GM21528 (cell line): ENCODE data around the gene LENG8.
A peak's percentile ranks its signal among the peaks of the same experiment; 100 is the strongest.

Source experiments
- ATAC-seq: cut with Tn5 transposase; IDR thresholded peaks from one replicate; pipeline ENCODE4 v1.9.1; 2021; ENCODE audit warnings: mild to moderate bottlenecking, moderate library complexity; ENCODE audit not compliant: unreplicated experiment, low FRiP score

LENG8 gene

DNA sequence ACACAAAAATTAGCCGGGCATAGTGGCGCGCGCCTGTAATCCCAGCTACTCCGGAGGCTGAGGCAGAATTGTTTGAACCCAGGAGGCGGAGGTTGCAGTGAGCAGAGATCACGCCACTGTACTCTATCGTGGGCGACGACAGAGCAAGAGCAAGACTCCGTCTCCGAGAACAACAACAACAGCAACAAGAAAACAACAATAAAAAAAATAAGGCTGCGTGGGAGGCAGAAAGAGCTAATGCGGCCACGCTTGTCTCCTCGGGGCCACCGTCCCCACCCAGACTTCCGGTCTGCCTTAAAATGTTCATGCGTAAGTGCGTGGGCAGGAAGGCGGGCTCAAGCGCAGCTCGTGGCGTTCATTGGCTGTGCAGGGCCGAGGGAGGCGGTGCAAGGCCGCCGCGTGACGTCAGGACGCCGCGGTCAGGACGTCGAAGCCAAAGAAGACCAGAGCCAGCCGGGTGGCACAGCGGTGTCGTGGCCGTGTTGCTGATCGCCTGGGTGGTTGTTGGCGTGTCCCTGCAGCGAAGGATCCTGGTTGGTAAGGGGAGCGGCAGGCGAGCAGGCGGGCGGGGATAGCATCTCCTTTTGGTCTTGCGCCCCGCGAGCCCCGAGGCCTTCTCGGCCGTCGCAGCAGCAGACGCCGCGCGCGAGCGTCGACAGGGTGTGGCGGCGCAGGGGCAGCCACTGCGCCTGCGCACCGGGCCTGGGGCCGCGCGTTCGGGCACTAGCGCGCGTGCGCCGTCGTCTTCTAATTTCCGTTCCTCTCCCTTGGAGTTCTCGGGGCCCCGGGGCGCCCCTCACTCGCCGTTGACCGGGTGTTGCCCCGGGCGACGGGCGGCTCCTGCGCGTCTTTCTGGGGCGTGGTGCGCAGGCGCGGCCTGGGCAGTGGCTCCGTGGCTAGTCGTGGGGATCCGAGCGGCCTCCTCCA, at the start of gene LENG8:
Gene LENG8, plus strand, starts transcription at position 426 of the 927 bp plus-strand sequence. CDS start 2,146 bp downstream, outside the sequence.
- ATAC-seq, result peak; percentile 85

DNA sequence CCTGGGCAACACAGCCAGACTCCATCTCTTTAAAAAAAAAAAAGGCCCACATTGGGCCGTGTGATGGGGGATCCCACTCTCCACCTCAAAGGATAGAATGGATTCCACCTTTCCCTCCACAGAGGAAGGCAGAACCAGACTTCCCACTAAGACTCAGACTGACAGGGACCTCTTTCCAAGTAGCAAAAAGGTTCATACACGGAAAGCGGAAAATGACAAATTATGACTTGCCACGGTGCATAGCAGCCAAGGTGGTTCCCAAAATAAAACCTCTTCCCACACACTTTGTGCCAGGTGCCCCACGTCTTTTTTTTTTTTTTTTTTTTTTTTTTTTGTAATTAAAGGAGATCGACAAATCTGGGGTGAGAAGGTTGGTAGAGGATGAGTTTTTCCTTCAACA, 48.1 kb upstream of the LENG8 start:
- no peak for ATAC-seq

DNA sequence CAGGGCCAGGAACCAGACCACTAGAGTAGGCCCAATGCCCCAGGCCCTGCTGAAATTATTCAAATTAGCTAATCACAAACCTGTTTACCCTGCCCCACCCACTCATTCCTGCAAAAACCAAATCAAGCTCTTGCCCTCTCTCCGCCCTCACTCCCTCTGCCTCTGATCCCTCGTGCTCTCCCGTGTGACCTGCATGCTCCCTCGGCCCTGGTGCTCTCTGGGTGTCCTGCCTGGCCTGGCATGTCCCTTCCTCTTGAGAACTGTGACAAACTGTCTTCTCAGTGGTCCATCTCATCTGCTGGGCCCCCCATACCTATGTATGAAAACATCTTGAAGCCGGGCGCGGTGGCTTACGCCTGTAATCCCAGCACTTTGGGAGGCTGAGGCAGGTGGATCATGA, 45.9 kb upstream of the LENG8 start:
- no peak for ATAC-seq

DNA sequence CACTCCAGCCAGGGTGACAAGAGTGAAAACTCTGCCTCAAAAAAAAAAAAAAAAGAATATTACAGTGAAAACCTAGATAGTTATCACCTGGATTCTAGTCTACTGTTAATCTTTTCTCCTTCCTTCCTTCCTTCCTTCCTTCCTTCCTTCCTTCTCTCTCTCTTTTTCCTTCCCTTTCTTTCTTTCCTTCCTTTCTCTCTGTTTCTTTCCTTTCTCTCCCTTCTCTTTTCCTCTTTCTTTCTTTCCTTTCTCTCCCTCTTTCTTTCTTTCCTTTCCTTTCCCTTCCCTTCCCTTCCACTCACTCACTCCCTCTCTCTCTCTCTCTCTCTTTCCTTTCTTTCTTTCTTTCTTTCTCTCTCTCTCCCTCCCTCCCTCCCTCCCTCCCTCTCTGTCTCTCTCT, 43.4 kb upstream of the LENG8 start:
- no peak for ATAC-seq

DNA sequence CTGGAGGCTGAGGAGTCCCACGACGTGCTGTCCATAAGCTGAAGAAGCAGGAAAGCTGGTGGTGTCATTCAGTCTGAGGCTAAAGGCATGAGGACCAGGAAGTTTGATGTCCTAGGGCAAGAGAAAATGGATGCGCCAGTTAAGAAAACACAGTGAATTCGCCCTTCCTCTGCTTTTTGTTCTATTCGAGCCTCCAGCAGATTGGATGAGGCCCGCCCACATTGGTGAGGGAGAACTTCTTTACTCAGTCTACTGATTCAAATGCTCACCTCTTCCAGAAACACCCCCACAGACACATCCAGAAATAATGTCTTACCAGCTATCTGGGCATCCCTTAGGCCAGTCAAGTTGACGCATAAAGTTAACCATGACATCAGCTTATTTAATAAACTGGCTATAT, 41.2 kb upstream of the LENG8 start:
- ATAC-seq, result no peak

DNA sequence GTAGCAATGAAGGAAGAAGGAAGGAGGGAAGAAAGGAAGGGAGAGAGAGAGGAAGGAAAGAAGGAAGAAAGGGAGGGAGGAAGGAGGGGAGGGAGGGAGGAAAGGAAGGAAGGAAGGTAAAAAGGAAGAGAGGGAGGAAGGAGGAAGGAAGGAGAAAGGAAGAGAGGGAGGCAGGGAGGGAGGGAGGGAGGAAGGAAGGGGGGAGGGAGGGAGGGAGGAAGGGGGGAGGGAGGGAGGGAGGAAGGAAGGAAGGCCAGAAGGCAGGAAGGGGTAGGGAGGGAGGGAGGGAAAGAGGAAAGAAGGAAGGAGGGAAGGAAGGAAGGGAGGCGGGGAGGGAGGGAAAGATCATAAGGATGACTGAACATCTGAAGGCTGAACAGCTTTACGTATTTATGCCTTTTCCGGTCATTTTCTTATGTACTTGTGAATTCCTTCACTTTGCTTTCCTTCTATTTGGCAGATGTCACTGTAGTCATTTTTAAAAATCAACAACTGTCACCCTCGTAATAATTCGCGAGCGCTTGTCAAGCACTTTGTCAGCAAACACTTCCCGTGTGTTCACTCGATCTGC, 40.5 kb upstream of the LENG8 start:
- no peak for ATAC-seq

DNA sequence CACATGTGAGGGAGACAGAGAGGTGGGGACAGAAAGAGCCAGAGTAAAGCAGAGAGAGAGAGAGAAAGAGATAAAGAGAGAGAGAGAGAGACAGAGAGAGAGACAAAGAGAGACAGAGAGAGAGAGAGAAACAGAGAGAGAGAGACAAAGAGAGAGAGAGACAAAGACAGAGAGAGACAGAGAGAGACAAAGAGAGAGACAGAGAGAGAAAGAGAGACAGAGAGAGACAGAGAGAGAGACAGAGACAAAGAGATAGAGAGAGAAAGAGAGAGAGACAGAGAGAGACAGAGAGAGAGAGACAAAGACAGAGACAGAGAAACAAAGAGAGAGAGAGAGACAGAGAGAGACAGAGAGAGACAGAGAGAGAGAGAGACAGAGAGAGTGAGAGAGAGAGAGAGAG, 38.0 kb upstream of the LENG8 start:
- ATAC-seq, result no peak

DNA sequence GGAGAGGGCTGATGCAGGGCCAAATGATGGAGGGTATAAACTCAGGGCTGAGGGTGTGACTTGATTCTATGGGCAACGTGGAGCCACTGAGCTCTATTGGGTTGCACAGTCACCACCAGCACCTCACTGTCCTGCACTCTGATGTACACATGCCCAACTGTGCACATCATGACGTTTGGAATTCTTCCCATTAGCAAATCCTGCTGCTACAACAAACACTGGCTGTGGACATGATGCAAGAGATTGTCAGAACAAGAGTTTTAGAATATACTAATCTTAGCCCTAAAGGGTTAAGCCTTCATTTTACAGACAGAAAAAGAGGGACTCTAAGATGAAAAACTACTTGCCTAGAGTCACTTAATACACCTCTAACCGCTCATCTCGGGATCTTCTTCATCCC, 36.1 kb upstream of the LENG8 start:
- ATAC-seq, result no peak

DNA sequence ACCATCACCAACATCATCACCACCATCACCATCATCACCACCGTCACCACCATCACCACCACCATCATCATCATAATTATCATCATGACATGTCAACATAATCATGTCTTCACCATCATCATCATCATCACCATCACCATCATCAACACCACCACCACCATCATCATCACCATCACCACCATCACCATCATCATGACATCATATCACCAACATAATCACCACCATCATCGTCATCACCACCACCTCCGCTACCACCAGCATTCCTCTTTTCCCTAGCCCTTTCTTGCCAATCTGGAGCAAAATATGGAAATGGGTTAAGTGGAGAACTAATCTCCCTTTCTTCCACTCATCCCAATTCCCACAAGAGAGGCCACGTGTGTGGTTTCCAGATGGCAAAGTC, 34.8 kb upstream of the LENG8 start:
- ATAC-seq, result no peak

DNA sequence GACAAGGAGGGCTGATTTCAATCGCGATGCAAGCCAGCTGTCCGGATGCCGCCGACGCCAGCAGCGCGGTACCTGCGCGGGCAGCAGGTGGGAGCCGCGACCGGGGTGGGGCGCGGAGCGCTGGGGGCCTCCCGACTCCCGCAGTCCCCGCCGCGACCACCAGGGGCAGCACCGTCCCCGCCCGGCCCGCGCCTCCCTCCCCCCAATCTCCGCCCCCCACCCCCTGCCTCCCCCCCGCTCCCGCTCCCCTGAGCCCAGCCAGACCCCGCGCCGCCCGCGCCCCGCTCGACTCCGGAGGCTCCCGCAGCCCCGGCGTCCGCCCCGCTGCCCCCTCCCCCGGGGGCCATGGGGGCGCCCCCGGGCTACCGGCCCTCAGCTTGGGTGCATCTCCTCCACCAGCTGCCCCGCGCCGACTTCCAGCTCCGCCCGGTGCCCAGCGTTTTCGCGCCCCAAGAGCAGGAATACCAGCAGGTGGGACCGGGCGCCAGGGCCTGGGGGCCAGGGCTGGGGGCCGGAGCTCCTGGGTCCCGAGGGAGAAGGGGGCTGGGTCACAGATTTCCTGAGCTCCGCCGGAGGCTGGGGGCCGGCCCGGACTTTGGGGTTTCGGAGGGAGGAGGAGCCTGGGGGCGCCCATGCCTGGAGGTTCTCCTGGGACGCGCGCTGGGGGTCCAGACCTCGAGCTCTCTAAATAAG, 33.6 kb upstream of the LENG8 start, which contains the start of gene TTYH1:
Gene TTYH1, plus strand, starts transcription at position 257 of the 693 bp plus-strand sequence. Its CDS starts 89 bp downstream, at position 346.
- ATAC-seq, result no peak

DNA sequence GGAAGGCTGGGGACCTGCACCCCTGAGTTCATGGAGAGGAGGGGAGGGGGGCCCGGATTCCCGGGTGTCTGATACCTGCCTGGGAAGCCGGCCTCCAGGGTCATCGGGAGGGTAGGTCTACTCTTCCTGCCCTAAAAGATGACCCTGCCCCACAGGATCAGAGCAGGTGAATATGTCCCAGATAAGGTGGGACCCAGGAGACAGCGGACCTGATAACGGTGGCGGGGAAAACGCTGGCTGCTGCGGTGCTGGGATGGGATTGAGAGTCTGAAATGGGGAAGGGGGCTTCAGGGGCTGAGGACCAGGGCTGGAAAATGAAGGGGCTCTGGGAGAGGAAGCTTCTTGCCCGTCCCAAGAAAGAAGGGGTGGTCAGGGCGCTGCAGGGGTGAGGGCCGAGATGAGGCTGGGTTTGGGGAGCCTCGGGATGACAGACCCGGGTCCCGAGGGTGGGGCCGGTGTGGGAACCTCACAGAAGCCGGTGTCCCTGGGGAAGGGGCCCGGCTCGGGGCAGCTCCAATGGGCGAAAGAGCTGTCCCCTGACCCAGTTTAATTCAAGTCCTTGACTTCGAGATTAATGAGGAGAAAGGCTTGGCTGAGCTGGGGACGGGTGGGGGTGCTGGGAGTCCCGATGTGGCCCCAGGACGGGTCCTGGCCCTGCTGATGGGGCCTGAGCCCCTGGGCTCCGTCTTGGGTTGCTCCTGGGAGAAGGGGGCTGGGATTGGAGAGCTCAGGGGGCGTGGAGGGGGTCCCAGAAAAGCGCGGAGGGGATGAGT, 32.9 kb upstream of the LENG8 start:
- no peak for ATAC-seq

DNA sequence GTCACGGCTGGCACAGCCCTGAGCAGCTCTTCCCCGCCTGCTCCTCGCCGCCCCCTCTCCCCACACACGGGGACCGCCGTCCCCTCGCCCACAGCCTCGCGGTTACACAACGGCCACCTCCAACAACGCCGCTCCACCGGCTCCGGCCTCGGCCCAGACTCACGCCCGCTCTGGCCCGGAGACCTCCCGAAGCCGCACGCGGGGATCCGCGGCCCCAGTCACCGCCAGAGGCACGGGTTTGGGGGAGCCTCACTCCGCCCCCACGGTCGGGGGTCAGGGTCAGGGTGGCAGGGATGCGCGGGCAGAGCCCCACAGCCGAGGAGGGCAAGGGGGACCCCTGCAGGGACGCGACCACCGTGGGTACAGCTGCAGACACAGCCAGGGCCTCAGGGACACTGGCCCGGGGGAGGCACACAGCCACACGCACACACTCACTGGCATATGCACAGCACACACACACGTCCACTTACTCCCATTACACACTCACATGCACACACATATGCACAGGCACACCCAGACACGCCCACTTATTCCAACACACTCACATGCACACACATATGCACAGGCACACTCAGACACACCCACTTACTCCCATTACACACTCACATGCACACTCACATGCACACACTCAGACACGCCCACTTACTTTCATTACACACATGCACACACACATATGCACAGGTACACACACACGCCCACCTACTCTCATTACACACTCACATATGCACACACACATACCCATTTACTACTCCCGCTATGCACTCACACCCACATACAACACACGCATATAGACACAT, 32.1 kb upstream of the LENG8 start:
- ATAC-seq, result no peak

DNA sequence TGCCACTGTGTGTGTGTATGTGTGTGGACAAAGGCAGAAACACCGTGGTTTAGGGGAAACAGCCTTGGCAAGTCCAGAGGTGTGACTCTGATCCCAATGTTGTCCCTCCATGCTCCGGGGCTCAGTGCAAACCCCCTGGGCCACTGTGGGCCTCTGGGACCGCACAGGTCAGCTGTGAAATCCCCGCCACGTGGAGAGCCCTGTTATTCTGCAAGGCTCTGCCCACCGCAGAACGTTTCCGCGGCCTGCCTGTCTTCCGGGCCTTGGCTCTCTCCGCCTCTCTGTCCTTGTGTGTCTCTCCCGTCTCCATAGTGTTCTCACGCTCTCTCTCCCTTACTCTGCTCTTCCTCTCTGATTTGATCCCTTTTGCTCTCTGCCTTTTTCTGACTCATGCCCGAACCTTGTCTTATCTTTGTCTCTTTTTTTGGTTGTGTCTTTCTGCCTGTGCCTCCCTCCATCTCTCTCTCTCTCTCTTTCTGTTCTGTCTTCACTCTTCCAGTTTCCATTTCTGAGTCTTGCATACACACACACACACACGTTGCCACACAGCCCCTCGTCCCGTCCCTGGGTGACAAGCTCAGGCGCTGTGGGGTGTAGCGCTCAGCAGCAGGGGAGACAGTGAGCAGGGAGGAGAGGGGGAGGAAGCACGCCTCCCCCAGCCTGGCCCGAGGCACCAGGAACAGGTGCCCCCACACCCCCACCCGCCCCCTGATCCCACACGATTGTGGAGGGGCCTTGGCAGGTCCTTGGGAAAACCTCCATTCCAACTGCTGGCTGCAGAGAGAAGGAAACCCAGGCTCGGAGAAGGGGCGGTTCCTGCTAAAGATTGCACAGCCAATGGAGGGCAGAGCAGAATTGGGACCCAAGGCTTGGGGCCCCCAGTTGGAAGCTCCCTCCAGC, 30.7 kb upstream of the LENG8 start:
- no peak for ATAC-seq

DNA sequence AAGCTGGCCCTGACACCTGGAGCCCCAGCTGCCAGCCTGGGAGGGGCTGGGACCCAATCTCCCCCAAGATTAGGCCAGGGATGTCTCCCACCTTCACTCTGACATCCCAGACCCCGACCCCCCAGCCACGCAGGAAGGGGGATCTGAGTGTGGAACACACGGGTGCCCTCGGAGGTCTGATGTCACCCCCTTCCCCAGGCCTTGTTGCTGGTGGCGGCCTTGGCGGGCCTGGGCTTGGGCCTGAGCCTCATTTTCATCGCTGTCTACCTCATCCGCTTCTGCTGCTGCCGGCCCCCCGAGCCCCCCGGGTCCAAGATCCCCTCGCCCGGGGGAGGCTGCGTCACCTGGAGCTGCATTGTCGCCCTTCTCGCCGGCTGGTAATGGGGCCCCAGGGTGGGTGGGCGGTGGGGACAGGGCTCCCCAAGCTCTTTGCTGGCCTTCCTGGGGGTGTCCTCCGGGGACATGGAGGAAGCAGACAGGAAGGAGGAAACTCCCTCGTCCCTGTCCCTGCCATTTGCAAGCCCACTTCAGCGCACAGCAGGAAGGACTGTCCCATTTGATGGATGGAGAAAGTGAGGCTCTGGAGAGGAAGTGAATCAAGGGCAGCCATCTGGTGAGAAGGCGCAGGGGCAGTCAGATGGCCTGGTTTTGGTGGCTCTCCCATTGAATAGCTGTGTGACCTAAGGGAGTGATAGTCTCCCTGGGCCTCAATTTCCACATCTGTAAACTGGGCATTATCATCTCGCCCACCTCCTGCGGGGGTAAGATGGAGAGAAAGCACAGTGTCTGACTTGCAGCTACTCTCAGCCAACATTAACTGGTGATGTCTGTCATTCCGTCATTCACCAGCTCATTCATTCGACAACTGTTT, 29.8 kb upstream of the LENG8 start:
- ATAC-seq, result no peak

DNA sequence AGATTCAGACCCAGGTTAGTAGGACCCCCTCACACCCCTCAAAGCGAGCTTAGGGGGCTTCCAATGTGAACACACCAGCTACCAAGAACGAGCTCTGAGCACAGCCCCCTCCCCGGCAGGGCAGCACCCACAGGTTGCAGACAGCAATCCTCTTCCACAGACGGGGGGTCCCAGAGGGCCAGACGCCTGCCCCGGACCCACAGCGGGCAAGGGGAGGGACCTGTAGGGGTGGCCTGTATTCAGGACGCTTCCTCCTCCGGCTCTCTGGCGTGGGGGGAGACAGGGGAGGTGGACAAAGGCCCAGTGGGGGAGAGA, 29.0 kb upstream of the LENG8 start:
- ATAC-seq, result no peak

DNA sequence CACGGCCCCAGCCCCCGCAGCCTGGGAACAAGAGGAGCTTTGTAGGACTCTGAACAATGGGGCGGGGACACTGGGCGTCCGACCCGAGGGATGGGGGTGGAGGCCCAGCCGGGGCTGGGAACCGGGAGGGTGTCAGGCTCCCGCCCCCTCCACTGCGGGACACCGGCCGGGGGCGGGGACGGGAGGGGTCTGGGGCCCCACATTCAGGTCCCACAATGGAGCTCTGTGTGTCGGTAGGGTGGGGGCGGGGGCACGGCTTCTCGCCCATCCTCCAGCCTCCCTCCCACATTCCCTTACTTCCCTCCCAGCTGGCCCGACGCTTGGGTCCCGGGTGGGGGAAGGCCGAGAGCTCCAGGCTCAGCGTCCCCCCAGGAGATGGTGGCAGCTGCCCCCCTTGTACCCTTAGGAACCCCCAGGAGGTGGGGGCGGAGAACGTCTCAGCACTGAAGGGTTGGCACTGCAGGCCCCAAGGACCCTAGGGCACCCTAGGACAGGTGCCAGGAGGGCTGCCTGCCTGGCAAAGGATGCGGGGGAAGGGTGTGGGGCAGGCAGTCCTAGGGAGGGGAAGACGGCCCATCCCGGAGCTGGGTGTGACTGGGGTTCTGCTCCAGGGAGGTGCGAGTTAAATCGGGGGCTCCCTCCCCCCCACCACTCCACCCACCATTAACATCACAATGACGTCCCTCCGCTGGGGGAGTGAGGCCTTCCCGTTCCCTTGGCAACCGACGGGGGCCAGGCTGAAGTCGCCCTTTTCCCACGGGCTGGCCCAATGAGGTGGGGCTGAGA, 28.4 kb upstream of the LENG8 start:
- ATAC-seq, result no peak

DNA sequence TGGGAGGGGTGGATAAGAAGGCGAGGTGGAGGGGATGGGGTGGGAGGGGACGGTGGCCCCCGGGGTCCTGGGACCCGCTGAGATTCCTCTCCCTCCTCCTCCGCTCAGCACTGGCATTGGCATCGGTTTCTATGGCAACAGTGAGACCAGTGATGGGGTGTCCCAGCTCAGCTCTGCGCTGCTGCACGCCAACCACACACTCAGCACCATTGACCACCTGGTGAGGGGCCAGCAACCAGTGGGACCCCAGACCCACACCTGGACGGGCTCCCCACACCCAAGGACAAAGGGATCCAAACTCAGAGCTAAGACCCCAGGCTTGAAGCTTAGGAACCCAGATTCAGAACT, 27.9 kb upstream of the LENG8 start:
- no peak for ATAC-seq
